Neural cell (in vitro differentiated cells): ENCODE measurements around the gene GATAD1. TPM values are rescaled to one million over a fixed set of nuclear protein-coding genes. Genes with fewer than 3 reads are reported as not detected.

Experiments
- H2AFZ ChIP-seq: fragments of 200-600, 300-800 bp; sonication (generic), shearing (Covaris generic); 2 replicates; pipeline ENCODE4 v1.6.0; 2014; ENCODE audit warnings: low read depth, mild to moderate bottlenecking, antibody characterized with exemption, low read length, moderate library complexity
- H3F3A ChIP-seq: fragments of 200-600 bp; shearing (Covaris generic); 2 replicates; pipeline ENCODE4 v1.6.1; 2016; ENCODE audit warnings: mild to moderate bottlenecking, moderate library complexity, mixed read lengths, antibody characterized with exemption, low read length; ENCODE audit not compliant: insufficient read depth, poor library complexity, severe bottlenecking
- H3K27ac ChIP-seq: fragments of 200-600, 300-800 bp; sonication (generic), shearing (Covaris generic); 2 replicates; pipeline ENCODE4 v1.5.1; 2014; ENCODE audit warnings: mild to moderate bottlenecking, low read length, moderate library complexity
- H3K27me3 ChIP-seq: fragments of 300-800, 200-600 bp; sonication (generic), shearing (Covaris generic); 2 replicates; pipeline ENCODE4 v1.6.0; 2014; ENCODE audit warnings: mild to moderate bottlenecking, low read depth, low read length, moderate library complexity; ENCODE audit not compliant: insufficient read depth
- H3K36me3 ChIP-seq: fragments of 300-800, 200-600 bp; sonication (generic), shearing (Covaris generic); 2 replicates; pipeline ENCODE4 v1.5.1; 2014; ENCODE audit warnings: mild to moderate bottlenecking, antibody characterized with exemption, low read length, moderate library complexity; ENCODE audit not compliant: insufficient read depth
- H3K4me2 ChIP-seq: fragments of 300-800, 200-600 bp; sonication (generic), shearing (Covaris generic); 2 replicates; pipeline ENCODE4 v1.6.0; 2014; ENCODE audit warnings: mild to moderate bottlenecking, low read length
- H3K4me3 ChIP-seq: fragments of 300-800, 200-600 bp; sonication (generic), shearing (Covaris generic); 2 replicates; pipeline ENCODE4 v1.5.1; 2014; ENCODE audit warnings: mild to moderate bottlenecking, low read length, moderate library complexity
- H3K79me2 ChIP-seq: fragments of 200-600 bp; shearing (Covaris generic); replicated peaks from 2 replicates; pipeline ENCODE4 v1.6.0; 2014; ENCODE audit warnings: mild to moderate bottlenecking, low read length, moderate library complexity; ENCODE audit not compliant: insufficient read depth
- H3K9ac ChIP-seq: fragments of 300-800, 200-600 bp; sonication (generic), shearing (Covaris generic); 2 replicates; pipeline ENCODE4 v1.6.1; 2016; ENCODE audit warnings: mild to moderate bottlenecking, low read length, mixed read lengths
- H3K9me2 ChIP-seq: fragments of 200-600 bp; shearing (Covaris generic); 2 replicates; pipeline ENCODE4 v1.6.1; 2016; ENCODE audit warnings: mild to moderate bottlenecking, low read length, mixed read lengths; ENCODE audit not compliant: insufficient read depth
- H3K9me3 ChIP-seq: fragments of 200-600, 300-800 bp; sonication (generic), shearing (Covaris generic); 2 replicates; pipeline ENCODE4 v1.6.1; 2016; ENCODE audit warnings: mild to moderate bottlenecking, mixed run types, low read length, moderate library complexity, mixed read lengths
- H4K20me1 ChIP-seq: fragments of 200-600 bp; shearing (Covaris generic); 2 replicates; pipeline ENCODE4 v1.6.1; 2016; ENCODE audit warnings: mild to moderate bottlenecking, mixed run types; ENCODE audit not compliant: insufficient read depth
- EP300 ChIP-seq: fragments of 450-650 bp; conservative IDR thresholded peaks from 2 replicates; pipeline ENCODE4 v1.6.1; 2014; ENCODE audit warnings: antibody characterized with exemption, mild to moderate bottlenecking, moderate library complexity; ENCODE audit not compliant: poor library complexity, severe bottlenecking
- EZH2 ChIP-seq: fragments of 200-600, 300-800 bp; shearing (Covaris generic), sonication (generic); IDR thresholded peaks from 2 replicates; pipeline ENCODE4 v1.6.1; 2014; ENCODE audit warnings: antibody characterized with exemption, low read length, borderline replicate concordance, mild to moderate bottlenecking; ENCODE audit not compliant: insufficient read depth, poor library complexity, severe bottlenecking
- MXI1 ChIP-seq: fragments of 450-650 bp; conservative IDR thresholded peaks from 2 replicates; pipeline ENCODE4 v1.6.1; 2014; ENCODE audit warnings: antibody characterized with exemption, mild to moderate bottlenecking; ENCODE audit not compliant: poor library complexity, severe bottlenecking
- POLR2AphosphoS5 ChIP-seq: IDR thresholded peaks from 2 replicates; pipeline ENCODE4 v1.6.1; 2012
- RAD21 ChIP-seq: fragments of 450-650 bp; conservative IDR thresholded peaks from 2 replicates; pipeline ENCODE4 v1.6.1; 2014; ENCODE audit warnings: antibody characterized with exemption, mild to moderate bottlenecking, moderate library complexity
- SMC3 ChIP-seq: fragments of 450-650 bp; conservative IDR thresholded peaks from 2 replicates; pipeline ENCODE4 v1.6.1; 2014; ENCODE audit warnings: antibody characterized with exemption, mild to moderate bottlenecking, moderate library complexity; ENCODE audit not compliant: poor library complexity
- TAF1 ChIP-seq: IDR thresholded peaks from 2 replicates; pipeline ENCODE4 v1.6.1; 2012; ENCODE audit warnings: low read depth
- polyA plus RNA-seq: library from polyadenylated mRNA; depleted of rRNA; stranded (reverse); fragments of >200 nt; gene quantifications from 2 replicates; pipeline ENCODE4 v1.2.3, GENCODE V29; 2014
- TF ChIP-seq, protein P1 (sequence below): fragments of 450-650 bp; IDR thresholded peaks from 2 replicates; pipeline ENCODE4 v1.5.1; 2014; ENCODE audit warnings: antibody characterized with exemption, mild to moderate bottlenecking, moderate library complexity; ENCODE audit not compliant: poor library complexity, severe bottlenecking
- TF ChIP-seq, protein P2 (sequence below): IDR thresholded peaks from 2 replicates; pipeline ENCODE4 v1.6.1; 2012; ENCODE audit warnings: borderline replicate concordance

GATAD1 gene
- polyA plus RNA-seq, 1 donor from 2014 or later = 28.9 TPM

DNA sequence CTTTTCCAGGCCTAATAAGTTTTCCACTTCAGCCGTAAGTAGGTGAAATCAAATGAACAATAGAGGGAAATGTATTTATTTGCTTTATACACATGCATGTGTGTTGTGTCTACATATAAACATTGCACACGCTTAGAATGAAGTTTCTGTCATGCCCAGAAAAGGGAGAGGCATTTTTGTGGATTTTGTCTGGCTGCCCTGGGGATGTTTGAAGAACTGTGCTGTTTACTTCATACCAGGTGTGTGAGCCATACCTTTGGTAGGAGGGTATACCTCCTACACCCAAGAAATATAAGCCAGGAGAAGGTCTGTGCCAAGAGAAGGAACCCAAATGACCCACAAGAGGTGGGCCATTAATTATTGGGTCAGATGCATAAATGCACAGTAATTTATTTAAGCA lies 12.8 kb downstream of the GATAD1 start:
- H3F3A ChIP-seq = no peaks in the 10 kb centered on the region
- H3K9ac ChIP-seq = no peak overlapping the region
- H2AFZ ChIP-seq = no peak overlapping the region
- no peak overlapping the region for H3K27ac ChIP-seq
- no peaks in the 10 kb centered on the region for H3K9me2 ChIP-seq
- H3K9me3 ChIP-seq = no peaks in the 10 kb centered on the region
- no peaks in the 10 kb centered on the region for H3K36me3 ChIP-seq
- H3K27me3 ChIP-seq = no peaks in the 10 kb centered on the region
- TF ChIP-seq RAD21 (no peak), EZH2 (no peak), SMC3 (no peak), MXI1 (no peak), EP300 (no peak), TAF1 (no peak), POLR2AphosphoS5 (no peak)
- TF ChIP-seq, protein P1, sequence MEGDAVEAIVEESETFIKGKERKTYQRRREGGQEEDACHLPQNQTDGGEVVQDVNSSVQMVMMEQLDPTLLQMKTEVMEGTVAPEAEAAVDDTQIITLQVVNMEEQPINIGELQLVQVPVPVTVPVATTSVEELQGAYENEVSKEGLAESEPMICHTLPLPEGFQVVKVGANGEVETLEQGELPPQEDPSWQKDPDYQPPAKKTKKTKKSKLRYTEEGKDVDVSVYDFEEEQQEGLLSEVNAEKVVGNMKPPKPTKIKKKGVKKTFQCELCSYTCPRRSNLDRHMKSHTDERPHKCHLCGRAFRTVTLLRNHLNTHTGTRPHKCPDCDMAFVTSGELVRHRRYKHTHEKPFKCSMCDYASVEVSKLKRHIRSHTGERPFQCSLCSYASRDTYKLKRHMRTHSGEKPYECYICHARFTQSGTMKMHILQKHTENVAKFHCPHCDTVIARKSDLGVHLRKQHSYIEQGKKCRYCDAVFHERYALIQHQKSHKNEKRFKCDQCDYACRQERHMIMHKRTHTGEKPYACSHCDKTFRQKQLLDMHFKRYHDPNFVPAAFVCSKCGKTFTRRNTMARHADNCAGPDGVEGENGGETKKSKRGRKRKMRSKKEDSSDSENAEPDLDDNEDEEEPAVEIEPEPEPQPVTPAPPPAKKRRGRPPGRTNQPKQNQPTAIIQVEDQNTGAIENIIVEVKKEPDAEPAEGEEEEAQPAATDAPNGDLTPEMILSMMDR = no peak
- TF ChIP-seq, protein P2, sequence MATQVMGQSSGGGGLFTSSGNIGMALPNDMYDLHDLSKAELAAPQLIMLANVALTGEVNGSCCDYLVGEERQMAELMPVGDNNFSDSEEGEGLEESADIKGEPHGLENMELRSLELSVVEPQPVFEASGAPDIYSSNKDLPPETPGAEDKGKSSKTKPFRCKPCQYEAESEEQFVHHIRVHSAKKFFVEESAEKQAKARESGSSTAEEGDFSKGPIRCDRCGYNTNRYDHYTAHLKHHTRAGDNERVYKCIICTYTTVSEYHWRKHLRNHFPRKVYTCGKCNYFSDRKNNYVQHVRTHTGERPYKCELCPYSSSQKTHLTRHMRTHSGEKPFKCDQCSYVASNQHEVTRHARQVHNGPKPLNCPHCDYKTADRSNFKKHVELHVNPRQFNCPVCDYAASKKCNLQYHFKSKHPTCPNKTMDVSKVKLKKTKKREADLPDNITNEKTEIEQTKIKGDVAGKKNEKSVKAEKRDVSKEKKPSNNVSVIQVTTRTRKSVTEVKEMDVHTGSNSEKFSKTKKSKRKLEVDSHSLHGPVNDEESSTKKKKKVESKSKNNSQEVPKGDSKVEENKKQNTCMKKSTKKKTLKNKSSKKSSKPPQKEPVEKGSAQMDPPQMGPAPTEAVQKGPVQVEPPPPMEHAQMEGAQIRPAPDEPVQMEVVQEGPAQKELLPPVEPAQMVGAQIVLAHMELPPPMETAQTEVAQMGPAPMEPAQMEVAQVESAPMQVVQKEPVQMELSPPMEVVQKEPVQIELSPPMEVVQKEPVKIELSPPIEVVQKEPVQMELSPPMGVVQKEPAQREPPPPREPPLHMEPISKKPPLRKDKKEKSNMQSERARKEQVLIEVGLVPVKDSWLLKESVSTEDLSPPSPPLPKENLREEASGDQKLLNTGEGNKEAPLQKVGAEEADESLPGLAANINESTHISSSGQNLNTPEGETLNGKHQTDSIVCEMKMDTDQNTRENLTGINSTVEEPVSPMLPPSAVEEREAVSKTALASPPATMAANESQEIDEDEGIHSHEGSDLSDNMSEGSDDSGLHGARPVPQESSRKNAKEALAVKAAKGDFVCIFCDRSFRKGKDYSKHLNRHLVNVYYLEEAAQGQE = no peak
- no peak overlapping the region for H3K4me3 ChIP-seq
- H3K79me2 ChIP-seq = no peaks in the 10 kb centered on the region
- no peak overlapping the region for H3K4me2 ChIP-seq
- no peaks in the 10 kb centered on the region for H4K20me1 ChIP-seq

- no peaks in the 10 kb centered on the region for H3K27me3 ChIP-seq
- TF ChIP-seq, protein P2 = no peak
- TF ChIP-seq RAD21 (no peak), MXI1 (no peak), POLR2AphosphoS5 (no peak), EZH2 (no peak), TAF1 (no peak), SMC3 (no peak), EP300 (no peak)
- TF ChIP-seq, protein P1 = no peak
- H3K4me3 ChIP-seq = no peak overlapping the region
- no peak overlapping the region for H3K4me2 ChIP-seq
- H3K36me3 ChIP-seq = no peaks in the 10 kb centered on the region
- H3K9ac ChIP-seq = no peak overlapping the region
- H3F3A ChIP-seq = no peaks in the 10 kb centered on the region
- no peaks in the 10 kb centered on the region for H4K20me1 ChIP-seq
- H3K9me3 ChIP-seq = no peaks in the 10 kb centered on the region
- H3K79me2 ChIP-seq = no peaks in the 10 kb centered on the region
- no peak overlapping the region for H3K27ac ChIP-seq
- H2AFZ ChIP-seq = no peak overlapping the region
- H3K9me2 ChIP-seq = no peaks in the 10 kb centered on the region
These were observed 13.2 kb downstream of the GATAD1 start for GRCh38 chr7:92460510-92460909.
